ENCODE data around the gene IPO11.

The IPO11 gene

DNA sequence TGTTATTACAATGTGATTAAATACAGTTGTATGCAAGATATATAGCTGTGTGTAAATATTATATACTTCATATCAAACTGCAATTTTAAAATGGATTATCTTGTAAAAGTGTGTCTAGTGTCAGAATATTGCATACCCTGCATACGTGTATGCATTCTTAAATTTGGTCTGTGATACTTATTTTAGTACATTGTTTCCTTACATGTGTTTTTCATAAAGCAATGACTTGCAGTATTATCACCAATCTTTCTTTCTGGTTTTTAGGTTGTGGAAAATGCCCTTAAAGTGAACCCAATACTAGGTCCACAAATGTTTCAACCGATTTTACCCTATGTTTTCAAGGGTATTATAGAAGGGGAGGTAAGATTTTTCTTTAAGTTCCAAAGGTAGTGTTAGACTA is 137.5 kb downstream of the IPO11 start:
- Histone ChIP-seq H3K36me3 (ENCODE audit: insufficient read depth) (no peaks in the 10 kb centered on the region), H3K27ac (no peak overlapping the region), H2AFZ (ENCODE audit: low read depth) (no peak overlapping the region), H3K4me3 (IDR thresholded peaks at IDR 0.05; ENCODE audit: insufficient read depth, low read depth, low read length) (no peak overlapping the region), H3K9ac (no peak overlapping the region), H3K4me2 (no peak overlapping the region), H3K4me1 (ENCODE audit: low read depth, poor library complexity, severe bottlenecking) (no peaks in the 10 kb centered on the region), H4K20me1 (ENCODE audit: insufficient read depth) (no peaks in the 10 kb centered on the region), H3K27me3 (ENCODE audit: insufficient read depth, low read depth) (no peaks in the 10 kb centered on the region), H3K79me2 (ENCODE audit: insufficient read depth, low read depth) (no peaks in the 10 kb centered on the region)
- TF ChIP-seq, protein P1, sequence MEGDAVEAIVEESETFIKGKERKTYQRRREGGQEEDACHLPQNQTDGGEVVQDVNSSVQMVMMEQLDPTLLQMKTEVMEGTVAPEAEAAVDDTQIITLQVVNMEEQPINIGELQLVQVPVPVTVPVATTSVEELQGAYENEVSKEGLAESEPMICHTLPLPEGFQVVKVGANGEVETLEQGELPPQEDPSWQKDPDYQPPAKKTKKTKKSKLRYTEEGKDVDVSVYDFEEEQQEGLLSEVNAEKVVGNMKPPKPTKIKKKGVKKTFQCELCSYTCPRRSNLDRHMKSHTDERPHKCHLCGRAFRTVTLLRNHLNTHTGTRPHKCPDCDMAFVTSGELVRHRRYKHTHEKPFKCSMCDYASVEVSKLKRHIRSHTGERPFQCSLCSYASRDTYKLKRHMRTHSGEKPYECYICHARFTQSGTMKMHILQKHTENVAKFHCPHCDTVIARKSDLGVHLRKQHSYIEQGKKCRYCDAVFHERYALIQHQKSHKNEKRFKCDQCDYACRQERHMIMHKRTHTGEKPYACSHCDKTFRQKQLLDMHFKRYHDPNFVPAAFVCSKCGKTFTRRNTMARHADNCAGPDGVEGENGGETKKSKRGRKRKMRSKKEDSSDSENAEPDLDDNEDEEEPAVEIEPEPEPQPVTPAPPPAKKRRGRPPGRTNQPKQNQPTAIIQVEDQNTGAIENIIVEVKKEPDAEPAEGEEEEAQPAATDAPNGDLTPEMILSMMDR (conservative IDR thresholded peaks at IDR 0.05; ENCODE audit: low read depth, low read length): no peak

DNA sequence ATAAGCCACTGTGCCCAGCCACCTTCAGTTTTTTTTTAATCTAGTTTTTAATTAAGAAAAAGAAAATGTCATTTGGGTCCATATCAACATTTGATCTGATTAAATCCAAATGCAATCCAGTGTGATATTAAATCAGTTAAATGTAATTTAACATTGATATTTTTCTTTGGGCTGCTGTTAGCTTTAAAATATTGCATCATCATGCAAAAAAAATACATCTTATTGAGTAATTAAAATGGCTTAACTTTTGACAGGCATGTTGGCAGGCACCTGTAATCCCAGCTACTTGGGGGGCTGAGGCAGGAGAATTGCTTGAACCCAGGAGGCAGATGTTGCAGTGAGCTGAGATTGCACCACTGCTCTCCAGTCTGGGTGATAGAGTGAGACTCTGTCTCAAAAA is 143.4 kb downstream of the IPO11 start:
- Histone ChIP-seq H3K79me2 (ENCODE audit: insufficient read depth, low read depth) (no peaks in the 10 kb centered on the region), H4K20me1 (ENCODE audit: insufficient read depth) (no peaks in the 10 kb centered on the region), H3K4me2 (no peak overlapping the region), H3K4me1 (ENCODE audit: low read depth, poor library complexity, severe bottlenecking) (no peaks in the 10 kb centered on the region), H3K4me3 (IDR thresholded peaks at IDR 0.05; ENCODE audit: insufficient read depth, low read depth, low read length) (no peak overlapping the region), H2AFZ (ENCODE audit: low read depth) (no peak overlapping the region), H3K9ac (no peak overlapping the region), H3K27ac (no peak overlapping the region), H3K27me3 (ENCODE audit: insufficient read depth, low read depth) (no peaks in the 10 kb centered on the region), H3K36me3 (ENCODE audit: insufficient read depth) (no peaks in the 10 kb centered on the region)
- TF ChIP-seq, protein P1 (conservative IDR thresholded peaks at IDR 0.05; ENCODE audit: low read depth, low read length): no peak

DNA sequence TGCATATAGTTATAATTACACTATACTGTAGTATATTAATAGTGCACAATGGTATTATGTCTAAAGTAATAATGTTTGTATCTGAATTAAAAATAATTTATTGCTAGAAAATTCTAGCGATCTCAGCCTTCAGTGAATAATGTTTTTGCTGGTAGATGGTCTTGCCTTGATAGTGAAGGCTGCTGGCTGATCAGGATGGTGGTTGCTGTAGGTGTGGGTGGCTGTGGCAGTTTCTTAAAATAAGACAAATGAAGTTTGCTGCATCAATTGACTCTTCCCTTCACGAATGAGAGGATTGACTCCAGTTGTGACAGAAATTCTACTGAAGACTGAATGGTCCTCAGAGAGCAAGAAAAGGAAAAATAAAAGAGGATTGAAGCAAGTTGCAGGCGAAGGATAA is 146.4 kb downstream of the IPO11 start:
- no peaks in the 10 kb centered on the region for H3K27me3 ChIP-seq (ENCODE audit: insufficient read depth, low read depth)
- H3K4me2 ChIP-seq: no peak overlapping the region
- no peaks in the 10 kb centered on the region for H3K79me2 ChIP-seq (ENCODE audit: insufficient read depth, low read depth)
- H3K9ac ChIP-seq: no peak overlapping the region
- H3K4me1 ChIP-seq (ENCODE audit: low read depth, poor library complexity, severe bottlenecking): no peaks in the 10 kb centered on the region
- no peak overlapping the region for H3K4me3 ChIP-seq (IDR thresholded peaks at IDR 0.05; ENCODE audit: insufficient read depth, low read depth, low read length)
- no peaks in the 10 kb centered on the region for H4K20me1 ChIP-seq (ENCODE audit: insufficient read depth)
- no peaks in the 10 kb centered on the region for H3K36me3 ChIP-seq (ENCODE audit: insufficient read depth)
- H3K27ac ChIP-seq: no peak overlapping the region
- no peak overlapping the region for H2AFZ ChIP-seq (ENCODE audit: low read depth)
- TF ChIP-seq, protein P1 (conservative IDR thresholded peaks at IDR 0.05; ENCODE audit: low read depth, low read length): no peak

DNA sequence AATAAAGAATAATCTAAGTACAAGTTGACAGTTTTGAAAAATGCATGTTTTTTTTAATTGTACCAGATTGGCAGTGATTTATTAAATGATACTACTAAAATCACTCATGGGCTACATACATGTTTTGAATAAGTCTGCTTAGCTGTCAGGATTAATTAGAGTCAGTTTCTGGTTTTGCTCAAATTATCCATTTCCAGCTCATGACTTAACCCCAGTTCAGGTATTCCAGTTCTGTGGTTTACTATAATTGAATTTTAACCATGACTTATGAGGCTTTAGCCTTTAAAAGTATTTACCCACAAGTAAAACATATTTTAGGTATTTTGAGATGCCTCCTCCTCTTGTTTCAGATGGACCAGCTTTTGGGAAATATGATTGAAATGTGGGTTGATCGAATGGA is 148.2 kb downstream of the IPO11 start:
- no peaks in the 10 kb centered on the region for H3K4me1 ChIP-seq (ENCODE audit: low read depth, poor library complexity, severe bottlenecking)
- H4K20me1 ChIP-seq (ENCODE audit: insufficient read depth): no peaks in the 10 kb centered on the region
- no peak overlapping the region for H3K4me3 ChIP-seq (IDR thresholded peaks at IDR 0.05; ENCODE audit: insufficient read depth, low read depth, low read length)
- H3K9ac ChIP-seq: no peak overlapping the region
- no peaks in the 10 kb centered on the region for H3K79me2 ChIP-seq (ENCODE audit: insufficient read depth, low read depth)
- no peaks in the 10 kb centered on the region for H3K27me3 ChIP-seq (ENCODE audit: insufficient read depth, low read depth)
- H3K27ac ChIP-seq: no peak overlapping the region
- TF ChIP-seq, protein P1 (conservative IDR thresholded peaks at IDR 0.05; ENCODE audit: low read depth, low read length): no peak
- H2AFZ ChIP-seq (ENCODE audit: low read depth): no peak overlapping the region
- H3K36me3 ChIP-seq (ENCODE audit: insufficient read depth): no peaks in the 10 kb centered on the region
- H3K4me2 ChIP-seq: no peak overlapping the region

DNA sequence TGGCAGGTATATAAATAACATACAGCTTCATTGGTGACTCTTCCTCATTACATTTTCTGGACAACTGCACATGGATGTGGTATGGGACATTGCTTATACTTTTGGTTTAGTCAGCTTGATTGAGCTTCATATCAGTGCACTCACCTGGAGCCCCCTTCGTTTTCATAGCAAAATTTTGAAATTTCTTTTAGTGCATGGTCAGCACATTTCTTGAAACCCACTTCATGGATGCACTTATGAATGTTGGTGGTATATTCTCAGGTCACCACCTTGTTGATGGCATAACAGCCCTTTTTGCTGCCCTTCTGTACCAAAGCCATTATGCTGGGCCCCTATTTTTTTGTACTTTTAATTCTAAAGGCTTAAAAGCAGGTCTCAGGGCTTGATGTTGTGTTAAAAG is 149.3 kb downstream of the IPO11 start:
- TF ChIP-seq, protein P1 (conservative IDR thresholded peaks at IDR 0.05; ENCODE audit: low read depth, low read length): no peak
- H3K36me3 ChIP-seq (ENCODE audit: insufficient read depth): no peaks in the 10 kb centered on the region

More for the DNA sequence above, 149.3 kb downstream of the IPO11 start:
- H3K27ac ChIP-seq: no peak overlapping the region
- H3K9ac ChIP-seq: no peak overlapping the region
- H3K27me3 ChIP-seq (ENCODE audit: insufficient read depth, low read depth): no peaks in the 10 kb centered on the region
- H4K20me1 ChIP-seq (ENCODE audit: insufficient read depth): no peaks in the 10 kb centered on the region
- H3K4me1 ChIP-seq (ENCODE audit: low read depth, poor library complexity, severe bottlenecking): no peaks in the 10 kb centered on the region
- H3K79me2 ChIP-seq (ENCODE audit: insufficient read depth, low read depth): no peaks in the 10 kb centered on the region
- H3K4me3 ChIP-seq (IDR thresholded peaks at IDR 0.05; ENCODE audit: insufficient read depth, low read depth, low read length): no peak overlapping the region
- H3K4me2 ChIP-seq: no peak overlapping the region
- no peak overlapping the region for H2AFZ ChIP-seq (ENCODE audit: low read depth)
